B cell (primary cell): ENCODE results near the gene SSU72. TPM values are rescaled to one million over a fixed set of nuclear protein-coding genes. Genes with fewer than 3 reads are reported as not detected.

Experiments used
- ATAC-seq: fragments of 200-7000 bp; cut with Tn5 transposase; one replicate; pipeline ENCODE4 v1.10.0; 2021; ENCODE audit warnings: low read depth, mild to moderate bottlenecking, moderate number of reproducible peaks, moderate library complexity
- CTCF ChIA-PET: fragments of 350-600 bp; sonication (Branson Sonifier 250); formaldehyde crosslinking; loops from one replicate; lab custom pipeline; 2021; ENCODE audit warnings: antibody characterized with exemption, inconsistent platforms; lab: Charles Lee
- POLR2A ChIA-PET: fragments of 350-600 bp; sonication (Branson Sonifier 250); formaldehyde crosslinking; loops from one replicate; lab custom pipeline; 2021; ENCODE audit warnings: antibody characterized with exemption; lab: Charles Lee
- DNase-seq: peaks from one replicate; pipeline ENCODE4 v3.0.0; 2013
- H2AFZ ChIP-seq: 2 replicates; pipeline ENCODE4 v1.6.1; 2012; ENCODE audit warnings: mild to moderate bottlenecking, low read depth, low read length; ENCODE audit not compliant: insufficient read depth, poor library complexity, severe bottlenecking
- H3K27ac ChIP-seq, 2 donors: 1 replicate in 1 of 2; 2 replicates in 1 of 2; pipeline ENCODE4 v1.5.1; 2012 to 2013; ENCODE audit warnings: low read length in 2 of 2, mild to moderate bottlenecking in 2 of 2, moderate library complexity in 1 of 2
- H3K27me3 ChIP-seq, 4 experiments: fragments of 200-600 bp in 1 of 4; sonication (generic) in 1 of 4; replicated peaks in 1 of 4; 1 replicate in 2 of 4; 2 replicates in 2 of 4; pipeline versions ENCODE4 v1.6.1 to v1.7.0; 2013 to 2016; ENCODE audit warnings: low read length in 3 of 4, mild to moderate bottlenecking in 2 of 4, mixed read lengths in 1 of 4, moderate library complexity in 1 of 4; ENCODE audit not compliant: insufficient read depth in 4 of 4, control insufficient read depth in 3 of 4; ENCODE audit errors: control extremely low read depth in 1 of 4
- H3K36me3 ChIP-seq, 2 experiments: replicated peaks in 1 of 2; 1 replicate in 1 of 2; 2 replicates in 1 of 2; pipeline versions ENCODE4 v1.6.1 to v1.7.1; 2013; ENCODE audit warnings: low read length in 1 of 2; ENCODE audit not compliant: insufficient read depth in 2 of 2, control insufficient read depth in 1 of 2; ENCODE audit errors: control extremely low read depth in 1 of 2, extremely low read depth in 1 of 2
- H3K4me1 ChIP-seq, 2 donors: fragments of 200-600 bp in 1 of 2; sonication (generic) in 1 of 2; 1 replicate in 1 of 2; 2 replicates in 1 of 2; pipeline versions ENCODE4 v1.5.1 to v1.6.1; 2013 to 2017; ENCODE audit warnings: low read length in 2 of 2; ENCODE audit not compliant: control insufficient read depth in 2 of 2, insufficient read depth in 2 of 2
- H3K4me2 ChIP-seq: replicated peaks from 2 replicates; pipeline ENCODE3; 2012; ENCODE audit warnings: mild to moderate bottlenecking, low read depth, low read length; ENCODE audit not compliant: poor library complexity, severe bottlenecking
- H3K4me3 ChIP-seq, 5 experiments: fragments of 200-600 bp in 1 of 5; sonication (generic) in 1 of 5; 1 replicate in 3 of 5; 2 replicates in 2 of 5; pipeline versions ENCODE4 v1.5.1 to v1.7.0; 2011 to 2016; ENCODE audit warnings: low read length in 4 of 5, mild to moderate bottlenecking in 4 of 5, low read depth in 2 of 5, control low read depth in 1 of 5, moderate library complexity in 1 of 5; ENCODE audit not compliant: insufficient read depth in 1 of 5; ENCODE audit errors: control extremely low read depth in 1 of 5, extremely low read depth in 1 of 5
- H3K79me2 ChIP-seq: fragments of 200-600 bp; sonication (generic); one replicate; pipeline ENCODE4 v1.6.0; 2016; ENCODE audit warnings: low read length; ENCODE audit not compliant: control insufficient read depth, insufficient read depth
- H3K9ac ChIP-seq: fragments of 200-600 bp; sonication (generic); 2 replicates; pipeline ENCODE4 v1.6.1; 2017; ENCODE audit warnings: mild to moderate bottlenecking, low read length, moderate library complexity
- H3K9me3 ChIP-seq, 3 donors: one replicate each; pipeline versions ENCODE4 v1.6.1 to v1.7.1; 2013; ENCODE audit warnings: low read length in 2 of 3; ENCODE audit not compliant: control insufficient read depth in 2 of 3, insufficient read depth in 1 of 3; ENCODE audit errors: control extremely low read depth in 1 of 3
- H4K20me1 ChIP-seq: 2 replicates; pipeline ENCODE4 v1.6.0; 2012; ENCODE audit warnings: mild to moderate bottlenecking, low read length; ENCODE audit not compliant: insufficient read depth, control insufficient read depth, poor library complexity, severe bottlenecking
- H3K27ac Mint-ChIP-seq: one replicate; pipeline ENCODE4 v1.8.0; 2021; ENCODE audit warnings: mixed read lengths
- H3K27me3 Mint-ChIP-seq: one replicate; pipeline ENCODE4 v1.8.0; 2021; ENCODE audit warnings: mixed read lengths
- H3K4me1 Mint-ChIP-seq: one replicate; pipeline ENCODE4 v1.8.0; 2021; ENCODE audit warnings: mixed read lengths
- H3K4me3 Mint-ChIP-seq: one replicate; pipeline ENCODE4 v1.8.0; 2021; ENCODE audit warnings: mixed read lengths
- H3K9me3 Mint-ChIP-seq: one replicate; pipeline ENCODE4 v1.8.0; 2022; ENCODE audit warnings: mixed read lengths; ENCODE audit not compliant: insufficient read depth
- EZH2 ChIP-seq: IDR thresholded peaks from 2 replicates; pipeline ENCODE4 v1.6.1; 2012; ENCODE audit warnings: borderline replicate concordance, low read depth, mild to moderate bottlenecking, moderate library complexity, low read length; ENCODE audit not compliant: insufficient read depth, poor library complexity, severe bottlenecking
- WGBS: methylation state at CpG from one replicate; pipeline ENCODE4 v1.1.5; 2013; ENCODE audit warnings: missing lambda C conversion rate; ENCODE audit not compliant: insufficient coverage; 5-methylcytosine and 5-hydroxymethylcytosine counted together
- intact Hi-C: fragments of 100-400 bp; cut with micrococcal nuclease; formaldehyde crosslinking; loops from one replicate; pipeline ENCODE4 v1.10.0; 2022
- polyA plus RNA-seq: library from polyadenylated mRNA; depleted of rRNA; stranded (reverse); fragments of >200 nt; gene quantifications from 2 replicates; pipeline ENCODE4 v1.2.3, GENCODE V29; 2012
- total RNA-seq, 2 donors: library from RNA; stranded (reverse); fragments of 120-200 nt in 1 of 2; gene quantifications; 1 replicate in 1 of 2; 2 replicates in 1 of 2; pipeline versions ENCODE4 v1.2.3 to v1.2.4, GENCODE V29; 2013 to 2022
- TF ChIP-seq, protein P1 (sequence below): fragments of 200-600 bp; IDR thresholded peaks from one replicate; pipeline ENCODE4 v1.8.0; 2022; ENCODE audit warnings: antibody characterized with exemption, mild to moderate bottlenecking

Gene SSU72
- total and polyA plus RNA-seq, 2 donors (not counting 1 experiment from before 2014, with no cell fraction given): 86.8 to 112 TPM

- ATAC-seq: no peak
- Histone ChIP-seq H3K27ac (no peak overlapping the region), H3K79me2 (peaks cover 37% of the 10 kb centered on the region), H3K9me3 (no peaks in the 10 kb centered on the region), H3K27me3 (peaks cover 0 to 4% (median 1%) of the 10 kb centered on the region in 4 experiments), H3K9ac (no peak overlapping the region), H3K4me1 (peaks cover 11 to 24% of the 10 kb centered on the region in 2 donors), H4K20me1 (no peaks in the 10 kb centered on the region), H3K4me3 (no peak overlapping the region), H3K36me3 (no peaks in the 10 kb centered on the region), H2AFZ (no peak overlapping the region), H3K4me2 (no peak overlapping the region)
- Mint-ChIP-seq H3K9me3 (no peaks in the 10 kb centered on the region), H3K4me1 (peaks cover 20% of the 10 kb centered on the region), H3K27ac (no peak overlapping the region), H3K27me3 (peaks cover 8% of the 10 kb centered on the region), H3K4me3 (no peak overlapping the region)
- intact Hi-C loops: loop anchor here (10.0 kb wide), 1 partner anchor 77 kb away; the partner anchor contains the start of gene CDK11B
- 79% methylated on average over 9 of the region's 10 CpGs for WGBS
- no peak for TF ChIP-seq EZH2
- TF ChIP-seq, protein P1, sequence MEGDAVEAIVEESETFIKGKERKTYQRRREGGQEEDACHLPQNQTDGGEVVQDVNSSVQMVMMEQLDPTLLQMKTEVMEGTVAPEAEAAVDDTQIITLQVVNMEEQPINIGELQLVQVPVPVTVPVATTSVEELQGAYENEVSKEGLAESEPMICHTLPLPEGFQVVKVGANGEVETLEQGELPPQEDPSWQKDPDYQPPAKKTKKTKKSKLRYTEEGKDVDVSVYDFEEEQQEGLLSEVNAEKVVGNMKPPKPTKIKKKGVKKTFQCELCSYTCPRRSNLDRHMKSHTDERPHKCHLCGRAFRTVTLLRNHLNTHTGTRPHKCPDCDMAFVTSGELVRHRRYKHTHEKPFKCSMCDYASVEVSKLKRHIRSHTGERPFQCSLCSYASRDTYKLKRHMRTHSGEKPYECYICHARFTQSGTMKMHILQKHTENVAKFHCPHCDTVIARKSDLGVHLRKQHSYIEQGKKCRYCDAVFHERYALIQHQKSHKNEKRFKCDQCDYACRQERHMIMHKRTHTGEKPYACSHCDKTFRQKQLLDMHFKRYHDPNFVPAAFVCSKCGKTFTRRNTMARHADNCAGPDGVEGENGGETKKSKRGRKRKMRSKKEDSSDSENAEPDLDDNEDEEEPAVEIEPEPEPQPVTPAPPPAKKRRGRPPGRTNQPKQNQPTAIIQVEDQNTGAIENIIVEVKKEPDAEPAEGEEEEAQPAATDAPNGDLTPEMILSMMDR: no peak
- DNase-seq: no peak
- ChIA-PET CTCF (no interaction called here), POLR2A (no interaction called here)
Measured at GRCh38 chr1:1577367-1578011, 2.8 kb upstream of the SSU72 start.
